GM19463 (cell line): ENCODE measurements around the gene SPATA20.

ENCODE experiments used
- ATAC-seq: cut with Tn5 transposase; IDR thresholded peaks from one replicate; pipeline ENCODE4 v1.9.1; 2021; ENCODE audit warnings: mild to moderate bottlenecking, moderate library complexity; ENCODE audit not compliant: unreplicated experiment

The SPATA20 gene

DNA sequence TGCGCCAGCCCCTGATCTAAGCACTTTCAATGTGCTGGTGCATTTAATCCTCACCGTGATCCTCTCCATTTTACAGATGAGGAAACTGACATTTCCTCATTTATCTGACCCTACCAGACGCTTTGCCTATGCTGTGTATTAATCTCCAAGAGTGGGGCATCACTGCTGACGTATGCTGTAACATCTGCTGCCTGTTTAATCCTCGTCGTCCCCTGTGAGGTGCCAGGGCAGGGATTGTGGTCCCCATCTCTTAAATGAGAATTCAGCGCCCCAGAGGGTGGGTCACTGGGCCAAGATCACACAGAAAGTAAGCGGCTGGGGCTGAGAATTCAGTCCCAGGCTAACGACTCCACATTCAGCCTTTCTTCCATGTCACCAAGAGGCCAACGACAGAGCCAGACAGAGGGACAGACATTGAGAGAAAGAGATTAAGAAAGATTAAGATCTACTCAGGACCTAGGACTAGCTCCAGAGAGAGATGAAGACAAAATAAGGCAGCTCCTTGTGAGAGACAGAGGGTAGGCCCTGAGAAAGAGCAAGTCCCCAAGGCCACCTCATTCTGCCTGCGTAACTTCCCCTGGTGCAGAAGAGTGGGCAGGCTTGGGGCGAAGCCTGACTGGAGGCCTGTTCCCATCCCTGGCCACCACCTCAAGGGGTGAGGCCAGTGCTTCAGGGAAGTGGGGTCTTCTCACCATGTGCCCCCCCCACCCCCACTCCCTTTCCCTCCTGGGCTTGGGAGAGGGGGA lies 27.1 kb downstream of the SPATA20 start:
- ATAC-seq: no peak

DNA sequence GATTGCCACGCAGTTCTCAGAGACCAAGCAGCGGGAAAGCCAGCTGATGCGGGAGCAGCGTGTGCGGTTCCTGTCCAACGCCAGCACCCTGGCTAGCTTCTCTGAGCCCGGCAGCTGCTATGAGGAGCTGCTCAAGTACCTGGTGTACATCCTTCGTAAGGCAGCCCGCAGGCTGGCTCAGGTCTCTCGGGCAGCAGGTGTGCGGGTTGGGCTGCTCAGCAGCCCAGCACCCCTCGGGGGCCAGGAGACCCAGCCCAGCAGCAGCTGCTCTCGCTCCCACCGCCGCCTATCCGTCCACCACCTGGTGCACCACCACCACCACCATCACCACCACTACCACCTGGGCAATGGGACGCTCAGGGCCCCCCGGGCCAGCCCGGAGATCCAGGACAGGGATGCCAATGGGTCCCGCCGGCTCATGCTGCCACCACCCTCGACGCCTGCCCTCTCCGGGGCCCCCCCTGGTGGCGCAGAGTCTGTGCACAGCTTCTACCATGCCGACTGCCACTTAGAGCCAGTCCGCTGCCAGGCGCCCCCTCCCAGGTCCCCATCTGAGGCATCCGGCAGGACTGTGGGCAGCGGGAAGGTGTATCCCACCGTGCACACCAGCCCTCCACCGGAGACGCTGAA lies 28.7 kb downstream of the SPATA20 start:
- ATAC-seq: no peak

DNA sequence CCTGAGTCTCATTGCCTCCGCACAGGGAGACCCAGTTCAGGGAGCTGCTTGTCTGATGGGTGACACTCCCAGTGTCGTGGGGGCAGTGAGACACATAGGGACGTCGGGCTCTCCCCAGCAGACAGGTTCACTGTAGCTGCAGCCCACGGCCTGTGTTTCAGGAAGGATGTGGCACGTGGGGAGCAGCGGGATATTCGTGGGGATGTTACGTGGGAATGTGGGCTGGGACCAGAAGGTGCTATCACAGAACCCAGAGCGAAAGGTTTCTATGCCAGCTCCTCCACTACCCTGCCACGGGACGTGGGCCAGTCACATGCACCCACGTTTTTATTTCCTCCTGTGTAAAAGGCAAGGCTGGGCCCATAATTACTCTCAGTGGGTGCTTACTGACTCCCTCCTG lies 29.9 kb downstream of the SPATA20 start:
- no peak for ATAC-seq

DNA sequence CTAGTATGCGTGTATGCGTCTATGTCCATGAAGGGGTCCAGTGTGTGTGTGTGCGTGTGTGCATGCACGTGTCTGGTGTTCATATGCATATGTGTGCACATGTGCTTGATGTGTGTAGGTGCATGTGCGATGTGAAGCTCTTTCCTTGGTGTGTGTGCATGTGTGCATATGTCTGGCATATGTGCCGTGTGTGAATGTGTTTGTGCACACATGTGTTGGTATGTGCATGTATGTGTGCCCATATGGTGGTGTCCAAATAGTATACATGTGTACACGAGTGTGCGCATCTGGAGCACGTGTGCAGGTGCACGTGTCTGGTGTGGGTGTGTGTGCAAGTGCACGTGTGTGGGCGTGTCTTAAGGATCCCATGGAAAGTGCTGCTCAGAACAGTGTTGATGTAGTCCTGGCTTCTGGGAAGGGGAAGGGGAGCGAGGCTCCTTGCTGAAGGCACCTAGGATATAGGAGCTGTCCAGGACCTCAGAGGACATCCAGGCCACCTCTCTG lies 30.5 kb downstream of the SPATA20 start:
- no peak for ATAC-seq

DNA sequence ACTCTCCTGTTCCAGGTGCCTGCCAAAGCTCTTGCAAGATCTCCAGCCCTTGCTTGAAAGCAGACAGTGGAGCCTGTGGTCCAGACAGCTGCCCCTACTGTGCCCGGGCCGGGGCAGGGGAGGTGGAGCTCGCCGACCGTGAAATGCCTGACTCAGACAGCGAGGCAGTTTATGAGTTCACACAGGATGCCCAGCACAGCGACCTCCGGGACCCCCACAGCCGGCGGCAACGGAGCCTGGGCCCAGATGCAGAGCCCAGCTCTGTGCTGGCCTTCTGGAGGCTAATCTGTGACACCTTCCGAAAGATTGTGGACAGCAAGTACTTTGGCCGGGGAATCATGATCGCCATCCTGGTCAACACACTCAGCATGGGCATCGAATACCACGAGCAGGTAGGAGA lies 31.2 kb downstream of the SPATA20 start:
- ATAC-seq: no peak

DNA sequence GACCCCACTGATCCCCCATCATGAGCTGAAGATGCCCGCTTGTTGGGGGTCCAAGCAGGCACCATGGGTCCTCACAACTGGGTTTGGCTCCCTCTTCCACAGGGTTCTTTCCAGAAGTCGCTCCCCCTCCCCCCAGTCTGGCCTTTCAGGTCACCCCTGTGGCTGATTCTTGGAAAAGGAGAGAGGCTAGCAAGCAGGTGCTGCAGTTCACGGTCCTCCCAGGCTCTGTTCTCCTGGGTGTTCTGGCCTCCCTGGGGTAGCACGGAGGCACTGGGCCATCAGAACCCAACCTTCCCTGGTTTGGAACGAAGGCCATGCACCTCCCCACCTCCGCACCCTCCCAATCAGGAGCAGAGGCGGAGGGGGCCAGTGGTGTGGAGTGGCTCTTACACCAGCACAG lies 32.4 kb downstream of the SPATA20 start:
- no peak for ATAC-seq

DNA sequence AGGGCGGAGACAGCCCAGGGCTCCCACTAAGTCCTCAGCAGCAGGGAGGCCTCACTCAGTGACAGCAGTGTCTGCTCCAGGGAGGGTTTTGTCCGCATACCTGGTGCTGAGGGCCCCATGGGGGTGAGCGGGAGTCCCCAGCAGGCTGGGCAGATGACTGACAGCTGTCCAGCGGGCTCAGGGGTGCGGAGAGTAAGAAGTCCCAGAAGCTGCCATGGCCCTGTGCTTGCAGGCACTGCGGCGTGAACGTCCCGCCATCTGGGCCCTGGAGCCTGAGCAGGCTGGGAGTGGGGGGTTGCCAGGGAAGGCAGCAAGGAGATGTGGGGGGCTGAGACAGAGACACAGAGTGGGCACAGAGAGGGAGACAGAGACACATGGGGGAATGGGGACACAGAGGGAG lies 33.7 kb downstream of the SPATA20 start:
- ATAC-seq: no peak

DNA sequence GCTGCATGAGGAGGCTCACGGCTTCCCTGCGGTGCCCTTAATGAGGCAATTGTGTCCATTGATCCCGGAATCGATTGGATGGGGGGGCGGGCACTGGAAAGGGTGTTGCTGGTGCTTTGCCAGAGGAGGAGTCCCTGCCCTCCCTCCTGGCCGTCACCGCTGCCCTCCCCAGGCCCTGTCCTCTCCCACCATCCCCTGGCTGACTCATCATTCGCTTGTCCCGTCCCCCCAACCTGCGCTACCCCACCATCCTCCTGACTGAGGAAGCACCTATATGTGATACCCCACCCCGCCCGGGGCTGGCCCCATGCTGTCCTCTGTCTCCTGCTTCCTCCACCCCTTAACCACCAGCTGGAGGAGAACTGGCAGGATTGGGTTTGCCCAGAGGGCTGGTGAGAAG lies 34.3 kb downstream of the SPATA20 start:
- no peak for ATAC-seq

DNA sequence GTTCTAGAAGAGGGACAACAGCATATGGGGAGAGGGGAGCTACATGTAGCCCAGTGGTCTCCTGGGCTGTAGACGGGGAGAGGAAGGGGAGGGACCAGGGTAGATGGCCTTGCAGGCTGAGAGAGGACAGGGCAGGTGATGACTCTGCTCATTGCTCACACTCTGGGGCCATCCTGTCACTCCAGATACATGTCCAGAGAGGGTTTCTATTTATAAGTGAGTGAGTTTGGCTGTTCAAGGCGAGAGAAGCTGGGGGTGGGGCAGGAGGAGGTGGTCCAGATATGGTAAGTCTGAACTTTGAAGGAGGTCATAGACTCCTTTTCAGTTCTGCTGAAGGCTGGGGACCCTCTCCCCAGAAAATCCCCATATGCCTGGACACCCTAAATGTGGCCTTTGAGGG lies 35.8 kb downstream of the SPATA20 start:
- ATAC-seq: no peak

DNA sequence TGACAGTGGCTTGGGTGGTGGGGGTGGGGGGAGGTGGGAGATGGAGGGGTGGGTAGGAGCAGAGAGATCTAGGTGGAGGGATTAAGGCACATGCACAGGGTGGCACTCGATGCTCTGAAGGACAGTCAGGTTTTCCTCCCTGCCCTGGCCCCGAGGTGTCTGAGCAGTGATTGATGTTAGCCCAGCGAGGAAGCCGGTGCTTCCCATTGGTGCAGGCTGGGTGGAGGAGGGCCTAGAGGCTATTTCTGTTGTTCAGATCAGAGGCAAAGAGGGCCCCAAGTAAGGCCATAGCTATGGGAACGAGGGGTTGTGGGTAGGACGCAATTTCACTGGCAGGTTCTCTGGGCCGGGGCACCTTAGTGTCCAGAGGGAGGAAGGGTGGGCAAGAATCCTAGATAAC lies 36.7 kb downstream of the SPATA20 start:
- no peak for ATAC-seq

DNA sequence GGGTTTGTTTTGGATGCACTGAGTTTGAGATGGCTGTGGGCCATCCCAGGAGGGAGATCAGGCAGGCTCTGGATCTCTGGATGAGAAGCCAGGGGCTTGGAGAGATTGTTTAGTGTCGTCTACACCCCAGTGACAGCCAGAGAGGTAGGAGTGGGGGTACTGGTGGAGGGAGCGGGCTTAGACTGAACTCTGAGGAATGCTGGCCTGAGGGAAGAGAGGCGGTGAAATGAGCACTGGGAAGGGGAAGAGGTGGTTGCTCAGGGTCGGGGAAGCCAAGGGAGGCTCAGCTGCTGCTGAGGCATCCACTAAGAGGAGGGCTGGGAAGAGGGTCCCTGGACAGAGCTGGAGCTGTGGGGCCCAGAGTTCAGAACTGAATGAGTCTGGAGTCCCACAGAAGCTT lies 37.1 kb downstream of the SPATA20 start:
- ATAC-seq: no peak

DNA sequence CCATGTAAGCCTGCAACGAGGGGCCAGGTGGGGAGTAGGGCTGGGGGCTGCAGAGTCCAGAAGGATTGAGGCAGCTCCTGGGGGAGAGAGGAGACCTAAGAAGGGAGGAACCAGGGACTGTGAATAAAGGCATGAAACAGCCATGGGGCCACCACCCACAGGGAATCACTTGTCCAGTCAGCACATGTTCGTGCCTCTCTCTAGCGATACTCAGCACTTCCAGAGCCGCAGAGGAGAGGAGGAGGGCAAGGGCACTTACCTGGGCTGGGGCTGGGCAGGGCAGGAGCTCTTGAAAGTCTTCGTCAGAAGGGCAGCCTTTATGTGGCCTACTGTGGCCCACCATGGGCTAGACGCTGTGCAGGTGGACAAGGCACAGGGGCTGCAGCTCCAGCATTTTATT lies 37.8 kb downstream of the SPATA20 start:
- no peak for ATAC-seq

DNA sequence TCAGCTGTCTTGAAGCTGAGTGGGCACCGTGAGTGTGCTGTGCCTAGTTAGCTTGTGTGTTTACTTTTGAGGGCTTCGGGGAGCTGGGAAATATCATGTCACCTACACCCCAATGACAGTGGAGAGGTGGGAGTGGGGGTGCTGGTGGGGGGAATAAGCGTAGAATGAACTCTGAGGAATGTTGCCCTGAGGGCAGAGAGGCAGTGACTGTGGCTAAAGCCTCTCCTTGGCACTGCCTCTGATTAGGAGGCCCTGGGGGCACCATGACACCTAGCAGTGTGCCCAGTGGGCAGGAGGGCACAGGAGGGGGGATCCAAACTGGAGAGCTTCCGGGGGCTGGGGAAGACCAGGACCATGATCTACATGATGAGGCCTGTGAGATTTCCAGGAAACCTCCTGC lies 38.4 kb downstream of the SPATA20 start:
- no peak for ATAC-seq

DNA sequence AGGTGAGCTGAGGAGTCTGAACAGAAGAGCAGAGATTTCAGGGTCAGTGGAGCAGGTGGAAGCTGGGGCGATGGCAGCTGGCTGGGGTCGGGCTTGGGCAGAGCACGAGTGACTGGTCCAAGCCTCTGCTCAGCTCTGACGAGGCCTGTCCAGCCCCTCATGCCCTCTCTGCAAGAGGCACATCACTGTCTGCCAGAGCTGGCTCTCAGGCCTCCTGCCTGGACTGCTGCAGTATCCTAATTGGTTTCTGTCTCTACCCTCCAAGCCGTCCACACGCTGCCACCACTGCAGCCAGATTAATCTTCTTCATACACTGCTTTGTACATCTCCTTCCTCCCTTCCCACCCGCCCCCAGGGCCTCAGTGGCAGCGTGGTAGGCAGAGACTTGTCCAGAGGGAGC lies 38.9 kb downstream of the SPATA20 start:
- ATAC-seq: no peak

DNA sequence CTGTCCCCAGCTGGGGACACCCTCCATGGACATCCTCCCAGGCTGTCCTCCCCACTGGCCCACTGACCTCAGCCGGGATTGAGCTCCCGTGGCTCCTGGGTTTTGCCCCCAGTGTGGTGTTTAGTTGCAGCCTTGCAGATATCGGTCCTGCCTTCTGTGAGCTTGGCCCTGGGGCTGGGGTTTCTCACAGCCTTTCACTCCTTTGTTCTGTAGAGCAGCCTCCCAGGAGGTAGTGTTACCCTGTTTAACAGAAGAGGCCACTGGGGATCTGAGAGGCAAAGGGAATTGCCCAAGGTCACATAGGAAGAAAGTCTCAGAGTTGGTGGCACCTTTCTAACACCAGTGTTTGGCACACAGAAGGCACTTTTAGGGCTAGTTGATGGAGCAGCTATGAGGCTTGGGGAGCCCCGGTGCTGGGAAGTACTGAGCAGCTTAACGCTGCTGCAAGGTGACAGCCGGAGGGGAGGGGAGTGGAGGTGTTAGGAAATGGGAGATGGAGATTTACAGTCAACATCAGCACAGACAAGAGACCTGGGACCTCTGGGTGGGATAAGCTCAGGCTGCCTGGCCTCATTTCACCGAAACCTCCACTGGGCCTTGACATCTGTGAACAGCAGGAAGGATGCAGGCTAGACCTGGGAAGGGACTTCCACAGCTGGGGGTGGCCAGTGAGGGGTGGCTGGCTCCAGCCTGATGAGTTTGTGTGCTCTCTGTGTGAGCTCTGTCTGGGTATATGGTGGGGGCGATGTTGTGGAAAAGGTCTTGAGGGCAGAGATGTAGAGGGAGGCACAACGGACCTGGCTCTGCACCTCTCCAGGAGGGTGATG lies 39.7 kb downstream of the SPATA20 start:
- no peak for ATAC-seq

DNA sequence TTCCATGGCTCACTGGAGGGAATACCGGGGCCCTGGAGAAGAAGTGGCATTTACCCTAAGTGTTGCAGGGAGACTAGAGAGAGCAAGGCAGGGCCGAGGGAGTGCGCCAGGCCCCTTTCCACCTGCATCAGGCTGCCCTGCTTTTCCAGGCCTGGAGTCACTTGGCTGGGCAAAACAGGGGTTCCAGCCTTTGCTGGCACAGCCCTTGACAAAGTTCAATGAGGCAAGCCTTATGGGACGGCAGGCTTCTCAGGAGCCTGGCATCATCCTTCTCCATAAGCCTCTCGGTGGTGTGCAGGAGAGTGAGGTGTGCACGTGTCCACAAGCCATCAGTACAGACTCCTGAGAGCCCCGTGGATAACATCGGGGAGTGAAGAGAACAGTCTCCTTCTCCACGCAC lies 40.6 kb downstream of the SPATA20 start:
- ATAC-seq: no peak

DNA sequence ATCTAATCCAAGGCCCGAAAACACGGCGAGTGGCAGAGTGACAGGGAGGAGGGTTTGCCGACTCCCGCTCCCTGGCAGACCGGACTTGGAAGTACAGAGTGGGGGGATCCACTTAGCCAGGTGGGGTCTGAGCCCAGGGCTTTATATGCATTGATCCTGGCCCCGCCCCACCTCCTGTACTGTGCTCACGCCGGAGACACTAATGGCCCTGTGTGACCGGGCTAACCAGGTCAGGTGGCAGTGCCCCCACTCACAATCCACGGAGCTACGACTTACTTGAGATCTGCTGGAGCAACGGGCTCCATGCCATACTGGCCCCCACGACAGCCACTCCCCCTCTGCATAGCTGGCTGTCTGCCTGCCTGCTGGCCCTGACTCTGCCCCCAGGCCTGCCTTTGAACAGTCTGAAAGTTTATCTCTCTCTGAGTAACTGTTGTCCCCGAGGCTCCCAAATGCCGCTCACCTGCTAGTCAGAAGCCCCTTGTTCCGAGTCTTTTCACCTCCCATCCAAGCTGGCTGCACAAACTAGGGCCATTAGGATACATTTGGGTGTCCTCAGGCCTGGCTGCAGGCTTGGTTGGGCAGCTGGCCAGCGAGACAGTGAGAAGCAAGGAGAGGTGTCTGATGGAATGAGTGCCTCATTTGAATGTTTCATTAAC lies 41.5 kb downstream of the SPATA20 start:
- ATAC-seq: no peak

DNA sequence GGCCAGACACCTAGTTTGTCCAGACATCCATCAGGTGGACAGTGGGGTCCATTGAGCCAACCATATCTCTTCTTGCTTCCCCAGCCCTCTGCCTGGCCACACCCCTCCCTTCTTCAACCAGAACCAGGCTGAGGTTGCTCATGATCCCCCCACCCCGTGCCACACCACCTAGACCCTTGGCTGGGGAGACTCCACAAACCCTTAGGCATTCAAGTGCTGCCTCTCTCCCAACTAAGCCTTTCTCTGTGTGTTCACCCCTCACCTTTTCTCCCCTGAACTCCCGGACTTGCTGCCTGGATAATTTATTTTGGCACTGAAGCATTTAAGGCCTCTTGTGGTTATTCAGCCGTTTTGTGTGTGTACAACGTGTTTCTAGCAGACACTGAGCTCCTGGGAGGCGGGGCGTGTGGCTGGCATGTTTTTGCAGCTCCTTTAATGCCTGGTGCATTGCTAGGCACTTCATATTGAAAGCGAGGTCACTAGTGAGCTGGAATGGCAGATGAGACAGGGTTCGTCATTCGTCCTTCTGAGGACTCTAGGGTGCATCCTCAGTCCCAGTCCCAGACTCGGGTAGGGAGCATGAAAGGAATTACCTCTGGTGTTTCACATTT lies 42.2 kb downstream of the SPATA20 start:
- ATAC-seq: no peak

DNA sequence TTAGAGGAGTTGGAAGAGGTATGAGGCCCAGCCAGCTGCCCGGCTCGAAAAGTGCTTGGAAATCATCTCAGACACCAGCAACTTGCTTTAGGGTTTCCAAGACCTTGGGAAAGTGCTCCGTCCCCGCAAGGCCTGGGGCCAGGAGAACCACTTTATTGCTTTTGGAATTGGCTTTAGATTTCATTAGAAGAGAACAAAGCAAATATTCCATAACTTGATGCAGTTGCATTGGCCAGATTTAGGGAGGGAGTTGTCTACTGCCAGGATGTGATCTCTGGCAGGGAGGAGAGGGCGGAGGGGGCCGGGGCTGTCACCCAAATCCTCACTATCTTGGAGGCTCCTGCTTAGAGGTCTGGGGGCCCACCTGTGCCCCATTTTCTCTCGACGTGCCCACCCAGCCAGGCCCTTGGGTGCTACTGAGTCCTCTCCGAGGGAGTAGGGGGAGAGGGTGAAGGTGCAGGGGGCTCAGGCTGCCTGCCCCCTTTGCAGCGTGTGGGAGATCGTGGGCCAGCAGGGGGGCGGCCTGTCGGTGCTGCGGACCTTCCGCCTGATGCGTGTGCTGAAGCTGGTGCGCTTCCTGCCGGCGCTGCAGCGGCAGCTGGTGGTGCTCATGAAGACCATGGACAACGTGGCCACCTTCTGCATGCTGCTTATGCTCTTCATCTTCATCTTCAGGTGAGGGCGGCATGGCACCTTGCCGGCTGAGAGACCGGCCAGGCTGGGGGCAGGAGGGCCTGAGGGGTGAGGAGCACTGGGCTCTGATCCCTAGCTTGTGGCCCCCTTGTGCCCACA lies 44.2 kb downstream of the SPATA20 start:
- ATAC-seq: no peak

DNA sequence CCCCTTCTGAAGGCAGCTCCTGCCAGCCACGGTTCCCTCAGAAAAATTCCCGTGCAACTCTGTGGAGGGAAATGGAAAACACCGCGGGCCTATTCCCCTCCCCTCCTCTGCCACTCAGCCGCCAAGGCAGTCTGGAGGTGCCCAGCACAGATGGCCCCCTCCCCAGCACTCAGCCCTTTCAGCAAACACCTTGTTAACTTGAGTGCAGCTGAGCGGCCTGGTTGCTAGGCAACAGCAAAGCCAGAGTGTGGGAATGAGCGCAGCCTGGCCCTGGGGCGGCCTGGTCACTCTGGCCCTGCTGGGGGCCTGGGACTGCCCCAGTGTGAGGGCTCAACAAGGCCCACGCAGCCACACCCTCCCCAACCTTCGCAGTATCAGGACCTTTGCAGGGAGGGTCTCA lies 46.3 kb downstream of the SPATA20 start:
- ATAC-seq: no peak
